Neuronal stem cell (in vitro differentiated cells): ENCODE measurements around the gene ATP1A3.

ENCODE experiments used
- DNase-seq: peaks from one replicate; pipeline ENCODE4 v3.0.0-alpha.2; 2013; ENCODE audit warnings: low spot score
- H2AFZ ChIP-seq: one replicate; pipeline ENCODE4 v1.6.1; 2013; ENCODE audit warnings: mild to moderate bottlenecking, low read length, inconsistent platforms
- H2AK5ac ChIP-seq: 2 replicates; pipeline ENCODE4 v1.6.1; 2013; ENCODE audit warnings: low read depth, mild to moderate bottlenecking, inconsistent platforms, low read length, moderate library complexity, mixed read lengths
- H2BK120ac ChIP-seq: 2 replicates; pipeline ENCODE4 v1.6.1; 2013; ENCODE audit warnings: low read depth, mild to moderate bottlenecking, inconsistent platforms, low read length, moderate library complexity, mixed read lengths
- H2BK12ac ChIP-seq: one replicate; pipeline ENCODE4 v1.6.1; 2013; ENCODE audit warnings: low read length, inconsistent platforms
- H2BK15ac ChIP-seq: 2 replicates; pipeline ENCODE4 v1.6.1; 2013; ENCODE audit warnings: mild to moderate bottlenecking, low read length, inconsistent platforms, mixed read lengths
- H2BK5ac ChIP-seq: one replicate; pipeline ENCODE4 v1.6.1; 2013; ENCODE audit warnings: inconsistent platforms, mild to moderate bottlenecking, low read length, moderate library complexity
- H3K14ac ChIP-seq: one replicate; pipeline ENCODE4 v1.6.1; 2013; ENCODE audit warnings: low read length, inconsistent platforms
- H3K18ac ChIP-seq: 2 replicates; pipeline ENCODE4 v1.6.1; 2013; ENCODE audit warnings: low read length, inconsistent platforms
- H3K23ac ChIP-seq: 2 replicates; pipeline ENCODE4 v1.6.1; 2013; ENCODE audit warnings: low read depth, mild to moderate bottlenecking, mixed read lengths, low read length, inconsistent platforms; ENCODE audit not compliant: poor library complexity
- H3K27ac ChIP-seq: replicated peaks from 3 replicates; pipeline ENCODE4 v1.5.1; 2013; ENCODE audit warnings: low read length, inconsistent platforms
- H3K27me3 ChIP-seq, 3 experiments: 2 replicates each; pipeline ENCODE4 v1.6.1; 2013; ENCODE audit warnings: low read length in 3 of 3, mild to moderate bottlenecking in 2 of 3, inconsistent platforms in 1 of 3, low read depth in 1 of 3, mixed read lengths in 1 of 3, moderate library complexity in 1 of 3; ENCODE audit not compliant: control insufficient read depth in 3 of 3, insufficient read depth in 3 of 3
- H3K36me3 ChIP-seq, 2 donors: replicated peaks in 1 of 2; 2 replicates each; pipeline ENCODE4 v1.6.1; 2013; ENCODE audit warnings: low read length in 2 of 2; ENCODE audit not compliant: control insufficient read depth in 2 of 2, insufficient read depth in 2 of 2
- H3K4ac ChIP-seq: 2 replicates; pipeline ENCODE4 v1.6.1; 2013; ENCODE audit warnings: inconsistent platforms, mild to moderate bottlenecking, low read length, moderate library complexity
- H3K4me1 ChIP-seq, 2 donors: 1 replicate in 1 of 2; 2 replicates in 1 of 2; pipeline ENCODE4 v1.6.1; 2013; ENCODE audit warnings: low read length in 2 of 2, low read depth in 1 of 2; ENCODE audit not compliant: control insufficient read depth in 2 of 2, insufficient read depth in 1 of 2
- H3K4me2 ChIP-seq: one replicate; pipeline ENCODE4 v1.6.1; 2013; ENCODE audit warnings: mild to moderate bottlenecking, low read length, inconsistent platforms; ENCODE audit not compliant: insufficient read depth, poor library complexity, severe bottlenecking
- H3K4me3 ChIP-seq, 2 donors: 2 replicates each; pipeline ENCODE4 v1.5.1; 2013; ENCODE audit warnings: low read length in 2 of 2, mild to moderate bottlenecking in 2 of 2, inconsistent platforms in 1 of 2, moderate library complexity in 1 of 2
- H3K79me1 ChIP-seq: one replicate; pipeline ENCODE4 v1.6.1; 2013; ENCODE audit warnings: low read depth, mild to moderate bottlenecking, inconsistent platforms, low read length, moderate library complexity
- H3K9ac ChIP-seq: one replicate; pipeline ENCODE4 v1.6.1; 2013; ENCODE audit warnings: mild to moderate bottlenecking, low read depth, low read length, inconsistent platforms; ENCODE audit not compliant: poor library complexity
- H3K9me3 ChIP-seq, 2 donors: replicated peaks in 1 of 2; 2 replicates each; pipeline versions ENCODE3 to v1.6.1; 2013; ENCODE audit warnings: low read length in 2 of 2, mild to moderate bottlenecking in 2 of 2, inconsistent platforms in 1 of 2, low read depth in 1 of 2, mixed read lengths in 1 of 2, moderate library complexity in 1 of 2; ENCODE audit not compliant: control insufficient read depth in 2 of 2, insufficient read depth in 1 of 2
- H4K8ac ChIP-seq: one replicate; pipeline ENCODE4 v1.6.1; 2013; ENCODE audit warnings: low read depth, mild to moderate bottlenecking, inconsistent platforms, low read length, moderate library complexity
- H4K91ac ChIP-seq: one replicate; pipeline ENCODE4 v1.6.1; 2013; ENCODE audit warnings: low read length, low read depth, mild to moderate bottlenecking, inconsistent platforms; ENCODE audit not compliant: poor library complexity
- WGBS, 2 donors: extraction: QIAGEN DNeasy Blood & Tissue Kit; methylation state at CpG; one replicate each; pipeline ENCODE4 v1.1.7; 2013; ENCODE audit warnings: missing lambda C conversion rate in 2 of 2, mixed read lengths in 1 of 2; ENCODE audit not compliant: insufficient read length in 2 of 2, insufficient replicate concordance in 1 of 2; ENCODE audit errors: extremely low coverage in 2 of 2; 5-methylcytosine and 5-hydroxymethylcytosine counted together

ATP1A3 gene

GRCh38 chr19:42023943-42024260 is 29.9 kb upstream of the ATP1A3 start:
- no peak overlapping the region for H3K9ac ChIP-seq
- H3K27ac ChIP-seq: no peak overlapping the region
- H3K14ac ChIP-seq: no peak overlapping the region
- no peak overlapping the region for H2BK15ac ChIP-seq
- H3K36me3 ChIP-seq: peaks cover 0 to 19% of the 10 kb centered on the region in 2 donors
- no peak for DNase-seq
- H3K18ac ChIP-seq: no peak overlapping the region
- H3K27me3 ChIP-seq: no peaks in the 10 kb centered on the region
- H3K4me1 ChIP-seq: no peaks in the 10 kb centered on the region
- no peaks in the 10 kb centered on the region for H3K9me3 ChIP-seq
- H3K23ac ChIP-seq: no peak overlapping the region
- H4K91ac ChIP-seq: no peak overlapping the region
- no peak overlapping the region for H4K8ac ChIP-seq
- no peak overlapping the region for H2AK5ac ChIP-seq
- H3K4me3 ChIP-seq: no peak overlapping the region
- H3K4me2 ChIP-seq: no peak overlapping the region
- no peak overlapping the region for H2BK12ac ChIP-seq
- no peak overlapping the region for H2BK120ac ChIP-seq
- no peak overlapping the region for H2BK5ac ChIP-seq
- no peak overlapping the region for H3K4ac ChIP-seq
- no peak overlapping the region for H2AFZ ChIP-seq
- H3K79me1 ChIP-seq: no peaks in the 10 kb centered on the region
- no CpG with 5 or more reads among the region's 4 CpGs for WGBS, 2 donors

DNA sequence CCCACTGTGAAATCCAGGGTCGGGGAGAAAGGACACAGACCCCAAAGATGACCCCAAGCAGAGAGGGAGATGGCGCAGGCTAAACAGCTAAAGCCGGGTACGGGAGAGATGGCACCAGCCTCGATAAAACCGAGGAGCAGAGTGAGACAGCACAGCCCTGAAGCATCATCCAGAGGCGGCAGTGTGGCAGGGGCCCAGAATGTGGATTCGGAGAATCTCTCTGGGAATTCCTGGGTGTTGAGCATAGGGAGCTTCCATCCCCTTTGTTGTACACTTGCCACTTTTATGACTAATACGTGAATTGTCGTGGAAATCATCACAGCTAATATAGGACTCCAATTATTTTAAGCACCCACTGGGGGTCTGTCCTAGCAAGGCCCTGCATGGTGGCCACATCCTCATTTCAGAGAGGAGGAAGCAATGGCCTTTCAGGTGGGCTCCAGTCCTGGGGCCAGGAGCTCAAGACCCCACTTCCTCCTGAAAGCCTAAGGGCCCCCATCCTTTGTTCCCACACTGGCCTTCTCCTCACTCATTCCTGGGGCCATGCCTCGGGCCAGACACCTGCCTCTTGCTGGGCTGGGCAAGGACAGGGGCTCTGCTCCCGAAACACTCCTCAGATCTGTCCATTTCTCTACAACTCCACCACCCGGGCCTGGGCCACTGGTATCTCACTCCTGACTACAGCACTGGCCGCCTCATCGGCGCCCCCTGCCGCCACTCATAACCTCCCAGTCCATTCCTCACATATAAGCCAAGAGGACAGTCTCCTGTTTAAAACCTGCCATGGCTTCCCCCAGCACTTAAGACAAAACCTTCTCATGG is 29.3 kb upstream of the ATP1A3 start:
- Histone ChIP-seq H3K4ac (no peak overlapping the region), H4K91ac (no peak overlapping the region), H3K79me1 (no peaks in the 10 kb centered on the region), H3K4me3 (no peak overlapping the region), H2BK15ac (no peak overlapping the region), H4K8ac (no peak overlapping the region), H3K4me1 (no peaks in the 10 kb centered on the region), H3K36me3 (peaks cover 0 to 19% of the 10 kb centered on the region in 2 donors), H3K27me3 (no peaks in the 10 kb centered on the region), H3K18ac (no peak overlapping the region), H3K9me3 (no peaks in the 10 kb centered on the region), H3K9ac (no peak overlapping the region), H2BK12ac (no peak overlapping the region), H2BK5ac (no peak overlapping the region), H3K4me2 (no peak overlapping the region), H2AFZ (no peak overlapping the region), H3K23ac (no peak overlapping the region), H2AK5ac (no peak overlapping the region), H2BK120ac (no peak overlapping the region), H3K14ac (no peak overlapping the region), H3K27ac (no peak overlapping the region)
- no peak for DNase-seq
- WGBS, 2 donors: no CpG with 5 or more reads among the region's 17 CpGs

DNA sequence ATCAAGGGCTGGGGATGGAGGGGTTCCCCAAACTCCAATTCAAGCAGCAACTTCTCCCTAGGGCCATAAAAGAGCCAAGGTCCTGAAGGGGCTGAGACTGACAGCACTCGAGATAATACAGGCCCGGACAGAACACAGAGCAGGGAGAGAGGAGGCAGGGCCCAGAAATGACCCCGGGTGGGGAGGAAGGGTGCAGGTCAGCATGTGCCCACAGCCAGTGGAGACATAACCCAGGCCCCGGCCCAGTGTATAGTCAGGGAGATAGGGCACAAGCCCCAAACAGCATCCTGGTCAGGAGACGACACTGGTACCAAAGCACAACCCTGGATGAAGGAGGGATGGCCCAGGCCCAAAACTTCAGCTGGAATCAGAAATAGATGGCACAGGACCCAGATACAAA is 28.6 kb upstream of the ATP1A3 start:
- no peak overlapping the region for H2BK120ac ChIP-seq
- no peak overlapping the region for H2BK12ac ChIP-seq
- H3K14ac ChIP-seq: no peak overlapping the region
- no peak overlapping the region for H3K9ac ChIP-seq
- H3K27ac ChIP-seq: no peak overlapping the region
- no peak overlapping the region for H3K4ac ChIP-seq
- H3K36me3 ChIP-seq: peaks cover 0 to 19% of the 10 kb centered on the region in 2 donors
- H3K18ac ChIP-seq: no peak overlapping the region
- no peak overlapping the region for H3K23ac ChIP-seq
- no peak overlapping the region for H3K4me2 ChIP-seq
- H2BK5ac ChIP-seq: no peak overlapping the region
- H2AFZ ChIP-seq: no peak overlapping the region
- H3K27me3 ChIP-seq: no peaks in the 10 kb centered on the region
- no CpG with 5 or more reads among the region's 5 CpGs for WGBS, 2 donors
- no peak overlapping the region for H2AK5ac ChIP-seq
- H3K9me3 ChIP-seq: no peaks in the 10 kb centered on the region
- H3K79me1 ChIP-seq: no peaks in the 10 kb centered on the region
- H4K91ac ChIP-seq: no peak overlapping the region
- H2BK15ac ChIP-seq: no peak overlapping the region
- H4K8ac ChIP-seq: no peak overlapping the region
- H3K4me1 ChIP-seq: no peaks in the 10 kb centered on the region
- no peak overlapping the region for H3K4me3 ChIP-seq
- no peak for DNase-seq

GRCh38 chr19:42021185-42021584 is 27.2 kb upstream of the ATP1A3 start:
- Histone ChIP-seq H3K18ac (no peak overlapping the region), H3K27ac (no peak overlapping the region), H2AK5ac (no peak overlapping the region), H3K9ac (no peak overlapping the region), H2BK5ac (no peak overlapping the region), H3K23ac (no peak overlapping the region), H2BK15ac (no peak overlapping the region), H4K8ac (no peak overlapping the region), H4K91ac (no peak overlapping the region), H3K9me3 (no peaks in the 10 kb centered on the region), H3K27me3 (no peaks in the 10 kb centered on the region), H3K4me3 (no peak overlapping the region), H3K4me1 (no peaks in the 10 kb centered on the region), H2AFZ (no peak overlapping the region), H2BK120ac (no peak overlapping the region), H3K14ac (no peak overlapping the region), H3K79me1 (no peaks in the 10 kb centered on the region), H3K36me3 (peaks cover 0 to 17% of the 10 kb centered on the region in 2 donors), H3K4ac (no peak overlapping the region), H3K4me2 (no peak overlapping the region), H2BK12ac (no peak overlapping the region)
- no peak for DNase-seq
- WGBS, 2 donors: no CpG with 5 or more reads among the region's 15 CpGs
